GM19025 (cell line): Measurements from ENCODE around the gene ALDH1L2.

Experiments
- ATAC-seq: cut with Tn5 transposase; IDR thresholded peaks from one replicate; pipeline ENCODE4 v1.9.1; 2021; ENCODE audit warnings: mild to moderate bottlenecking, low read depth, moderate library complexity; ENCODE audit not compliant: unreplicated experiment

The ALDH1L2 gene

DNA sequence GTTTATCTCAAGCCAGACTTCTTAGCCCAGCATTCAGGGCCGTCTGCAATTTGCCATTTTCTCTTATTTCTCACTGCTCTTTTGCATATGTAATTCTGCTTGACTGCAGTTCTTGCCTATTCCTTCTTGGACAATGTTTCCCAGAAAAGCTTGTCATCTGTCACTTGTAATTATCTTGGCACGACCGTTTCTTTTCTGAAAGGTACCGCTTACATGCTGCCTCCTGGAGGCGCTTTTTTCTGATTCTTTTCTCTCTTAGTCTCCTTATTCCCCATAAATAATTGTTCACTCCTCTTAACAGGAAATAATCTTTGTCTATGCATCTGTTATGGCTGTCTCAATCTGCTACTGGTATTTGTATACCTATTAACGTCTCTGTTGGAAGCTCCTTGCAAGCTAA lies 1.2 kb upstream of the ALDH1L2 start:
- ATAC-seq: no peak

DNA sequence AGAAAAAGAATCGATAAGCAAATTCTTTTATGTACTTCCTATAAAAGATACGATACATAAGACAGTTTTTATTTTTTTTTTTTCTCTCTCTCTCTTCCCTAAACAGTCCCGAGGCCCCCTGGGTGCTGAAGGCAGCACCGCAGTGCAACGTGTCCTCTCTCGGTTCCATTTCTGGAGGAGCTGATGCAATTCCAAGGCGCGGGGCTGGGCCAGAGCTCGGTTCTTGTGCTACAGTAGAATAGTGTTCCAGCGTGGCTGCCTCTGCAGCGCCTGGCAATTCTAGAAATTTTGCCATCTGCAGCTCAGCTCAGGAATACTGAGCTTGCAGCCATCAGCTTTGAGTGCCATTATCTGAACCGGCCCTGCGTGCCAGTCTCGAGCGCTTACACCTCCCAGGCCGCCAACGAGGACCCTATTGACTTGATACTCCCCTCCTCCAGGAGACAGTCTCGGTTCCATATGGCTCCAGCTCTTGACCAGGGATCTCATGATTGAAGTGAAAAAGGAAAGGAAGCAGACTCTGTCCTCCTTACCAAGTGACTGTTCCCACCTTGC lies 630 bp downstream of the ALDH1L2 start:
- ATAC-seq: no peak

GRCh38 chr12:105083031-105083430 lies 1.2 kb downstream of the ALDH1L2 start:
- ATAC-seq: no peak

DNA sequence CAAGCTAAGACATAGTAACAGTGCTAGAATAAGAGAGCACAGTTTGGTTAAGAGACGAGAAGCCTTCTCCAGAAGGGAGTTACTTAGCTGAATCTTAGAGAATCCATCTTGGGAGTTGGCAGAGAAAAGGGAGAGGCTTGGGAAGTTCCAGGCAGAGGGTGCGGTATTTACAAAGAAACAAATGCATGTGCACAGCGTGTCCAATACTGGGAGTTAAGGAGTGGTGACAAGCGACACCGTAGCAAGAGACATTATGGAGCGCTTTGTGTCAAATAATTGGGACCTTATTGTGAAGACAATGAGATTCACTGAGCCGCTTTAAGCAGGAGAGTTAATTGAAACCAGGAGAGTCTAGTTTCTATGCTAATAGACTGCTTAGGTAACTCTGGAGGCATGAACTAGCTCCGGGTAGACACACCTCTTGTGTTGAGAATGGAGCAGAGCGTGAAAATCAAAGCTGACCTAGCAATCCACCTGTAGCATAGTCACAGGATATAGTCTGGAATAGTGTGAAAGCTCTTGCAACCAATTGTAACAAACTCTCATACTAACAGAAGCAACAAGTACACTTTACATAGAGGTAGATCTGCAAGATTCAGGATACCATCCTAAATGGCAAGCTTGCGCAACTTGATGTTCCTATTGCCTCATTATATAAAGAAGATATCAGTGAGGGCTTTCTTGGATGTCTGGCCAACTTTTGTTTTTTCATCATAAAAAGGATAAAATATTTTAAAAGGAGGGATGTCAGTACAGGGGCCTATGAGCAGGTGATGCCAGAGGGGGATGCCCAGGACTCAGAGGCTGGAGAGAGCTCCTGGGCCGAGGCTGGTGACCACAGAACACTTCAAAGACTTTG lies 5.3 kb downstream of the ALDH1L2 start:
- ATAC-seq: no peak

GRCh38 chr12:105077435-105077834 lies 6.8 kb downstream of the ALDH1L2 start:
- ATAC-seq: no peak

DNA sequence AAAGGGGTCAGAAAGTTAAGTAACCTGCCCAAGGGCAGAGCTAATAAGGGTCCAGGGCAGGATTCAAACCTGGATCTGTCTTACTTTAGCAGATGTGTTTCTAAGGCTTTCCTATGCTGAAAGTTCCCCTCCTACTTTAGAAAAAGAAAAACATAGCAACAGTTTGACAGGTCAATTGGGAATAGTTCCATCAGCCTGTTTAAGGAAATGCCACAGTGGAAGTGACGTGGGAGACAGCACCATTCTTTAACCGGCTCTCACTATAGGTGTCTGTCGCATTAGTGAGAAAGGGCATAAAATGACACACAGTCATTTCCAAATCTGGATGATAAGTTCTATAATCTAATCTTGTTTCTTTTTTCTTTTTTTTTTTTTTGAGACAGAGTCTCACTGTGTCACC lies 7.3 kb downstream of the ALDH1L2 start:
- ATAC-seq: no peak

- no peak for ATAC-seq
Observed at GRCh38 chr12:105076098-105076497, 8.2 kb downstream of the ALDH1L2 start.

DNA sequence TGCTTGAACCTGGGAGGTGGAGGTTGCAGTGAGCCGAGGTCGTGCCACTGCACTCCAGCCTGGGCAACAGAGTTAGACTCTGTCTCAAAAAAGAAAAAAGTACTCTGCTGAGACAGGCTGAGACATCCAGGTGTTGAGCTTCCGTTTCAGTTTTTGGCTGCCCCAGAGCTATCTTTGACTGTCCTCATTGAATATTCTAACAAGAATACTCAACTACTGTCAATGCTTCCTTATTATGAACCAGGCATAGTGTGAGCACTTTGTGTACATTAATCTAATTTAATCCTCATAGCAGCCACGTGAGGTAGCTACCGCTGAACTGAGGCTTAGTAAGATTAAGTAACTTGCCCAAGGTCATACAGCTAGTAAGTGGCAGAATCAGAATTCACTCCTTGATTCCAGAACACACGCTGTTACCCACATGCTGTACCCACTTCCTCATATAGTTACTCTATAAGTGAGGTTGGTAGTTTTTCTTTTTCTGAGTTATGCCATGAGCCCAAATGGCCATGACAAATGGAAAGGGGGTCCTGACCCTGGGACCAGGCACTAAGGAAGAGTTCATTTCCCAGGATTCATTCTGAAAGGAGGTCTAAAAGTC lies 11.3 kb downstream of the ALDH1L2 start:
- no peak for ATAC-seq

DNA sequence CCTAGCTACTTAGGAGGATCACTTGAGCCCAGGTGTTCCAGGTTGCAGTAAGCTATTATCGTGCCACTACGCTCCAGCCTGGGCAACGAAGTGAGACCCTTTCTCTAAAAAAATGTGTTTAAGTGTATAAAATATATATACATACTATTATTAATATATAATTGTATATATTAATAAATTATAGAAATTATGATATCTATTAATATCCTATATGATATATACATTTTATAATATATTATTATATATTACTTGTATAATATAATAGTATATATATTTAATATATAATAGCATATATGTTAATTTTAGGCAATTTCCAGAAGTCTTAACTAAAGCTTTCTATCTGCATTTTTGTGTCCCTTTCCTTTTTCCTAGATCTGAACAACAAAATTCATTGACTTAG lies 12.3 kb downstream of the ALDH1L2 start:
- no peak for ATAC-seq

DNA sequence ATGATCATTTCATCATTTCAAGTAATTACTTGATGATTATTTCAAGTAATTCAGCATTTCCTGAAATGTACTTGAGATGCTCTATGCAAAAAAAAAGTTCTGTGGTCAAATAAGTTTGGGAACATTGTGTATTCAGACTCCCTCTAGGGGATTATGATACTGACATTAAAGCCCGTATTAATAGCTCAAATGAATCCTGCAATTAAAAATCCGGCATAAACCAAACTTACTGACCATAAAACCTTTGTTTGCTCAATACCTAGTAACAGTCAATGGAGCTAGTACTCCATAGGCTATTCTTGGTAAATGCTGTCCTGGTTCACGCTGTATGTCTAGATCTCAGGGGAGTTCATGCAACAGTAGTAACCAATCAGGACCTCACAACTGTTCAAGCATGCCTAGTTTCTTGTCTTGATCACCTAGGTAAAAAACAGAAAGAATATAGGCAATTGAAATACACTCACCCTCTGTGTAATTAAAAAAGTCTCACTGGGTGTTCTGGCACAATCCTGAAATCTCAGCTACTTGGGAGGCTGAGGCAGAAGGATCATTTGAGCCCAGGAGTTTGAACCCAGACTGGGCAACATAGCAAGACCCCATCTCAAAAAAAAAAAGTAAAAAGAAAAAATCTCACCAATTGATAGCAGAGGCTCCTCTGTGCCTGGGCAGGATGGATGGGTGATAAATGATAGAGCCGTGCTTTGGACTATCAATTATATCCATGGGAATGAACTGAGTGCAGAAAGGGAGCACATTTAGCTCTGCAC lies 14.1 kb downstream of the ALDH1L2 start:
- no peak for ATAC-seq

DNA sequence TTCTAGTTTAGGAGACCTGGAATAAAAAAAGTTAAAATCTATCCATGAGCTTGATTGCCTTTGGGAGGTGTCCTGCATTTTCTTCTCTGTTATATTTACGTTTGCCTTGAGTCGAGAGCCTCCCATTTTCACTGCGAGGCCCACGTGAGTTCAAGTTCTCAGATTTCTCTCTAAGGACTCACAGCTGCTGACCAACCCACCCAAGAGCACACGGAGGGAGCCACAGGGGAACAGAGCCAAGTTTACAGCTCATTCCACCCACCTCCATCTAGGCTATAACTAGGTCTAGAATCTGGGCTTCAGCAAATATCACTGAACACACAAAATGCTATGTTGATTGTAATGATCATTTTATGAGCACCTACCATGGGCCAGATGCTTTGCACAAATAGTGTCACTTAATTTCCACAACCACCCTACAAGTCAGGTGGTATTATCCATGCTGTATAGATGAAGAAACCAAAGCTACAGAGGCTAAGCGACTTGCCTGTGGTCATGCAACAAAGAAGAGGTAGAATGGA lies 16.7 kb downstream of the ALDH1L2 start:
- ATAC-seq: no peak

DNA sequence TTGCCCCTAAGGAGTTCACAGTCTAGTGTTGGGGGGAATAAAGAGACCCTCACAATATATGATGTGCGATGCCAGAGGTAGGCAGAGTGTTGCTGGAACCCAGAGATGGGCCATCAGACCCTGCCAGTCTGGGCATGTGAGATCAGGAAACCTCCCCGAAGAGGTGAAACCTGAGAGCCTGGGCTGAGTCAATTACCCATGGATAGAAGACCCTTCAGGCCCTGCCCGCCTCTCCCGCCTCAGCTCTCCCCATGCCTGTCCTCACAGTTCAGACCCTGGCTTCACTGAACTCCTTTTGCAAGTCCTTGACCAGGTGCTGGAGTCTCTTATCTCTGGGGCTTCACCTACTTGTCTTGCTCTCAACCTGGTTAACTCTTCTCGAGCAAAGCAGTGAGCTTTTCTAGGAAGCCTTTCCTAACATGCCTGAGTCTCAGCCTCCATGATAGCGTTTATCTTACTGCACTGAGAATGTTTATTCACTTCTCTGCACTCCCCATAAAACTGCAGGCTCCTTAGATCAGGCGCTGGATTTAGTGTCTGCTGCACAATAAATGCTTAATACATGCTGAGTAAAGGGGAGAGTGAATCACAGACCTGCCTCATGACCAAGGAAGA lies 19.6 kb downstream of the ALDH1L2 start:
- no peak for ATAC-seq

DNA sequence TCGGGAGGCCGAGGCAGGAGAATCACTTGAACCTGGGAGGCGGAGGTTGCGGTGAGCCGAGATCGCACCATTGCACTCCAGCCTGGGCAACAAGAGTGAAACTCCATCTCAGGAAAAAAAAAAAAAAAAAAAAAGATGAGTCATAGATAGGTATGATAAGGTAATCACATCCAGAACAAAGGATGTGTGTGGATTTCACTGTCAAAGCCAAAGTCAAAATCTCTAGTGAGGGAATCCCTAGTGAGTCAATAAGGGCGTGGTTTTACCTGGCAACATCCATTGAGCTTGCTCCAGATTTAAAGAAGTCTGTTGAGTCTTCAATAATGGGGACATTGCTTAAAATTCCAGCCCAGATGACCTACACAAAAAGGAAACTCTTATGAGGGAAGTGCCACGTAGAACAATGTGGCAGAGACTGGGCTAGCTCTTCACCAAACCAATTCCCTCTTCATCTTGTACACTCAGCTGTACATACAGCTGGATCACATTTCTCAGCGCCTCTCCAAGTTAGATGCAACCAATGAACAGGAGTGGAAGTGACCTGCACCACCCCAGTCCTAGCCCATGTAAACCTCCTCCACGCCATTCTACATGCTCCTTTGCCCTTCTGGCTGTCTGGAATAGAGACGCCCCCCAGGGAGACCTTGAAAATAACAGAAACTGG lies 23.4 kb downstream of the ALDH1L2 start:
- ATAC-seq: no peak

- no peak for ATAC-seq
Observed at GRCh38 chr12:105057174-105057573, 27.1 kb downstream of the ALDH1L2 start.

- no peak for ATAC-seq
Observed at GRCh38 chr12:105053116-105053572, 31.1 kb downstream of the ALDH1L2 start.

DNA sequence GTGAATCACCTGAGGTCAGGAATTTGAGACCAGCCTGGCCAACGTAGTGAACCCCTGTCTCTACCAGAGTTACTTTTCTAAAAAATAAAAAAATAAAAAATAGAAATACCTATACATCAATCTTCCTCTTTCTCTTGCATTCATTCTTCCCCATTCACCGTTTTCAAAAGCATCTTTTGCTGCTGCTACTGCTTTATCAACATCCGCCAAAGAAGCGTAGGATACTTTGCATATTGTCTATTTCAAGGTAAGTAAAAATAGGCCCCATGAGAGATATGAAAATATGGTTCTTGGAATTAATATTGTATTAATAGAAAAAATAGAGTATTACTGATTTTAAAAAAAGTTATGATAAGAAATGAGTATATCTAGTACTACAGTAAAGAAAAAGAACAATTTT lies 32.3 kb downstream of the ALDH1L2 start:
- ATAC-seq: no peak

DNA sequence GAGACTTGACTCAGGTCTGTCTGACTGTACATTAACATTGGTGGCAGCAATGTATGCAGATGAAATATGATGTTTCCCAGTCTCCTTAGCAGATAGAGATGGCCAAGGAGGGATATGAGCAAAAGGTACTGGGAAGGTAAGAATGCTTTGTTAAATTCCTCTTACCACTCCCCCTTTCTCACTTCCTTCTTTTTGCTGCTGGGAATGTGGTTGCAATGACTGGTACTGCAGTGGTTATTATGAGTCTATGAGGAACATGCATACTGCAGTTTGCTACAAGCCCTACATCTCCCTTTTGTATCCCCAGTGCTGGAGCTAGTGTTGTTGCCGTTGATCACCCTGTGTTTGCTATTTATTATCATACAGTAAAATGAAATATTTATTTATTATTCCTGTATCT lies 35.9 kb downstream of the ALDH1L2 start:
- no peak for ATAC-seq

GRCh38 chr12:105047308-105047707 lies 37.0 kb downstream of the ALDH1L2 start:
- ATAC-seq: no peak

GRCh38 chr12:105041186-105041585 lies 43.1 kb downstream of the ALDH1L2 start:
- no peak for ATAC-seq

DNA sequence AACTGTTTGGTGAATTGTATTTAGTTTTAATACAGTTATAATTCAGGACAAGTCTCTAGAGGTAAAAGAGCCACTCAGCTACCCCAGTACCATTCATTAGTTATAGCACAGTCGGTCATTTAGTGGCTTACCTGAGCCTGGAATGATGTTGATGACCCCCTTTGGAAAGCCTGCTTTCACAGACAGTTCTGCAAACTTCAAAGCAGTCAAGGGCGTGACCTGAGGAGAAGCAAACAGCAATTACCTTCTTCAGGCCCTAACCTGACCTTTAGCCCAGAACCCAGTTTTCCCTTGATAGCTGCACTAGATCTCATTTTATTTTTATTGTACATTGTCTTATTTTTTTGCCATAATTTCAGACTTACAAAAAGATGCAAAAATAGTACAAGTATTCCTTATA lies 43.8 kb downstream of the ALDH1L2 start:
- ATAC-seq: no peak
